COLO668 (cell line): ENCODE results near the gene TTC34.

Experiments used
- DNase-seq: peaks from one replicate; lab custom pipeline; 2025; ENCODE audit not compliant: unreplicated experiment; lab: John Stamatoyannopoulos, UW

The TTC34 gene

GRCh38 chr1:2801535-2802291 is at the start of gene TTC34:
Gene TTC34 (minus strand): TSS chr1:2801693. CDS start chr1:2800827, 866 bp downstream.
- peak; percentile 52 for DNase-seq

DNA sequence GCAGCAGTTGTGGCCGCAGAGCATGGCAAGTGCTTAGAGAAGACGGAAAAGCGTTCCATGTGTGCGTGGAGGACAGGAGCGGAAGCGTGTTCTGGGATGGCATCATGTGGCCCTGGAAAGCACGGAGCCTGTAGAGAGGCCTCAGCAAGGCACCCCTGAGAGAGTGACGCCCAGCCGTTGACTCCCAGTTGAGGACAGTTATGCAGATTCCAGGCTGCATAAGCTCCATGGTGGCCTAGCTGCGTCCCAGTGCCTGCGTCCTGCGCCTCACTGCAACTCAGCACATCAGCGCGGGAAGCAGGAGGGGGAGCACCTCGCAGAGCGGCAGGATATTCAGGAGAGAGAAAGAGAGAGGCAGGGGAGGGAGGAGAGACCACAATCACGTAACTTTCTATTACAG is 49.0 kb upstream of the TTC34 start:
- no peak for DNase-seq

DNA sequence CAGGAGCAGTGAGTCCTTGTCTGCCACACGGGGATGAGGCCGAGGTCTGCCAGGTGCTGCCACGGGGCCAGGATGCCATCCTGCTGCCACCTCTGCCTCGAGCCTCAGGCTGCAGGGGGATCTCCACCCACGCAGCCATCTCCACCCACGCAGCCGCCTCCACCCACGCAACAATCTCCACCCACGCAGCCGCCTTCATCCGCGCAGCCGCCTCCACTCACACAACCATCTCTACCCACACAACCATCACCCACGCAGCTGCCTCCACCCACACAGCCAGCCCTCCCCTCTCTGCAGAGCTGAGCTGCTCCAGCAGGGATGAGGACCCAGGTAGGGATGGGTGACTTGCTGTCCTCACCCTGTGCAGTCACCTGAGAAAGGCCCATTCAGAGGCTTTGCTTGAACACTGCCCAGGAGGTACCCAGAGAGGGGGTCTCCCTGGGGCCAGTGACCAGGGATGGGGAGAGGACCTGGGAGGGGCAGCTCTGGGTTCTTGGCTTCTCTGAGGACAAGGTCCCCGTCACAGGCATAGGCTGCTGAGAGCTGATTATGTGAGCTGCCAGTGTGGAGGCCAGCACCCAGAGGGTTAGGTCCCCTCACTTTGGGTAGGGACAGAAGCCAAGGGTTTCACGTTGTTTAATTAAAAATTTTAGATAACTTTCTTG is 46.6 kb upstream of the TTC34 start:
- DNase-seq = no peak

- no peak for DNase-seq
Measured at GRCh38 chr1:2847086-2847985, 45.8 kb upstream of the TTC34 start.

DNA sequence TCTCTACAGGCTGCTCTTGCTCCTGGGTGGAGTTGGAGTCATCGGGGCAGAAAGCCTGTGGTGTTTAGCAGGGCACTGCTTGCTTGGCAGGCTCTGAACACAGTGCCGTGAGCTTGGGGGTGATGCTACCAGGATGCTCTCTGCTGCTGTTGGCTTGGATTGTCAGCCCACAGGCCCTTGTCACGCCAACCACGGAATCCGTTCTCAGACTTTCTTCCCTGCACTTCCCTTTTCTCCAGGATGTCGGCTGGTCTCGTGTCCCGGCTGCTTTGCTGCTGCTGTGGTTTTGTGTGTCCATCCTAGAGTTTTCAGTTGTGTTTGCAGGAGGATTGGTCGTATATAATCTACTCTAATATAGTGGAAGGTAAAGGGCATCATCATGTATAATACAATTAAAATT is 44.4 kb upstream of the TTC34 start:
- no peak for DNase-seq

GRCh38 chr1:2840036-2840809 is 38.7 kb upstream of the TTC34 start:
- no peak for DNase-seq

- DNase-seq = no peak
Measured at GRCh38 chr1:2837823-2838222, 36.3 kb upstream of the TTC34 start.

DNA sequence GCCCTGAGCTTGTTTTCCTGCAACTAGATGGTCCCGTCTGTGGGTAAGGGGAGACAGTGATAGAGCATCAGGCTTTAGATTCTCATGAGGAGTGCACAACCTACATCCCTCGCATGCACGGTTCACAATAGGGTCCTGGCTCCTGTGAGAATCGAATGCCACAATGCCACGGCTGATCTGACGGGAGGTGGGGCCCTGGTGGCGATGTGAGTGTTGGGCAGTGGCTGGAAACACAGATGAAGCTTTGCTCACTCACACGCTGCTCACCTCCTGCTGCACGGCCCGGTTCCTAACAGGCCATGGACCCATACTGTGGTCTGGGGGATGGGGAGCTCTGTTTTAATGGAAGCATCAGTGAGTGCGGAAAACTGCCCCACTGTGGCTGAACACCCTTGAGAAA is 35.8 kb upstream of the TTC34 start:
- no peak for DNase-seq

GRCh38 chr1:2836333-2836970 is 35.0 kb upstream of the TTC34 start:
- DNase-seq = no peak

DNA sequence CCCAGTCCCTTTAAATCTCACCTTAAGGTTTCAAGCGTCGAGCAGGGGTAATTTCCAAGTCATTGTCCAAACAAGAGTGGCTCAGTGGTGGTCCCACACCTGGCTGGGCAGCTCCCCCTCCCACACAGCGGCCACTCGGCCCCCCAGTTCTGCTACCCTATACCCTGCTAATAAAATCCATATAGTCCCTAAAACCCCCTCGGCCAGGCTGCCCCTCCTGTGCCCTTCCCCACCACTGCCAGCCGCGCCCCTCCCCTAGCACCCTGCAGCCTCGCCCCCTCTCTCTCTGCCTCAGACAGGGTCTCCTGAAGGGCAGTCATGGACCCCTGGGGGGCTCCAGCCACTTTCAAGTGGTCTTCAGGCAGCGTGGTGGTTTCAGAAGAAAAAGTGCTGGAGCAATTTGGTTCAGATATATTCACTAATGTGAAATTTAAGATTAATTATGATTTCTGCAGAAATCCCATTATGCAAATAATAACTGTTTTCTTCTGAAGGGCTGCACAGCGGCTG is 34.2 kb upstream of the TTC34 start:
- no peak for DNase-seq

DNA sequence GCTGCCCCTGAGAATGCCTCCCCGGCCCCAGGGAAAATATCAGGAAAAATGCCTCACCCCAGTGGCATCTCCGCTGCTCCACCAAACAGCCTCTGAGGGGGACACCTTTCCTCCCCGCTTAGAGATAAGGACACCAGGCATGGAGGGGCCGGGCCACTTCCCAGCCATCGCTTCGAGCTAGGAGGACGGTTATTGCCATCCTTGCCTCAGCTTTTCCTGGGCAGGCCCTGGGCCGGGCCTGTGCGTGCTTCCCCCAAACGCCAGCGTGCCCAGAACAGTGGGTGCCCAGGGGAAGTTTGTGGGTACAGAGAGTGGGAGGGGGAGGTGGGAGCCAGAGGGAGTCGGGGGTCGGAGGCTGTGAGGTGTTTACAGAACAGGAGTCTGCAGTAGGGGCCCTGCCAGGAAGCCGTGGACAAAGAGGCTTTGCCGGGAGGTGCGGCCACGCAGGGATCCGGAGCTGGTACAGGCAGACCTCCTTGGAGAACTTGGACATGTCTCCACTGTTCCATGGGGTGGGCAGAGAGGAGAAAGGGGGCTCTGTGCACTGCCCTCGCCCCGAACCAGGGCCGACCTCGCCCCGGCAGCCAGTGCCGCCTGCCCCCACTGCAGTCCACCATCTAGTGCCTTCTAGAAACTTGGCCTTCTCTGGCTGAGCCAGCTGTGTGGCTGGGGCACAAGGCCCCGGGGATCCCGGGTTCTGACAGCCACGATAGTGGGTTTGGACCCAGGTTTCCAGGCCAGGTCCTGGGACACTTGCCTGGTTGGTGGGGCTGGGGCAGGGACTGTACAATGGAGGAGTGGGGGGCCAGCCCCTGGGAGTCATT is 33.5 kb upstream of the TTC34 start:
- no peak for DNase-seq

- no peak for DNase-seq
Measured at GRCh38 chr1:2834146-2834475, 32.6 kb upstream of the TTC34 start.

DNA sequence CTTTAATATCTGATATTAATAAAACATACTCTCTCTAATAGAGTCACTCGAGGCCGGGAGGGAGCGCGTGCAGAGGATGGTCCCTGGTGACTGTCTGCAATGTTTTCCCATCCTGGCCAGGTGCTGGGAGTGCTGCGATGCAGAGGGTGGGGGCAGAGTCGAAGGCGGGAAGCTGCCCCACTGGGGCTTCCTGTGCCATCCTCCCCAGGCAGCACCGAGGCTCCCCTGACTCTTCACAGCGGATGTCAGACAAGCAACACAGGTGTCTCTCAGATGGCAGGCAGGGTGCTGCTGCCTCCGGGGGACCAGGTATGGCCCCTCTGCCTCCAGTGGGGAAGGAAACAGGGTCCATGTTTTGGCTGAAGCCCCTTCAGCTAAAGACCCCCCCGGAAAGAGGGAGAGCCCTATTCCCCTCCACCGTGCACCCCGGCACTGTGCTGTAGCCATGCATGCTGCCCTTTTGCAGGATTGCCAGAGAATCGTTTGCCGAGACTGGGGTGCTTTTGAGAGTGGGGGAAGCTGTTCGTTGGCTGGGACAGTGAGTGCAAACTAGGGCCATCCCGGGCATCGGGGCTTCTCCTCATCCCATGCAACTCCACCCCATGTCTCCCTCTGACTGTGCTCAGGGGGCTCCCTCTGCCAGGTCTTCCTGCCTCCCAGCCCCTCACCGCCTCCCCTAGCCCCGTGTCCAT is 32.1 kb upstream of the TTC34 start:
- no peak for DNase-seq

DNA sequence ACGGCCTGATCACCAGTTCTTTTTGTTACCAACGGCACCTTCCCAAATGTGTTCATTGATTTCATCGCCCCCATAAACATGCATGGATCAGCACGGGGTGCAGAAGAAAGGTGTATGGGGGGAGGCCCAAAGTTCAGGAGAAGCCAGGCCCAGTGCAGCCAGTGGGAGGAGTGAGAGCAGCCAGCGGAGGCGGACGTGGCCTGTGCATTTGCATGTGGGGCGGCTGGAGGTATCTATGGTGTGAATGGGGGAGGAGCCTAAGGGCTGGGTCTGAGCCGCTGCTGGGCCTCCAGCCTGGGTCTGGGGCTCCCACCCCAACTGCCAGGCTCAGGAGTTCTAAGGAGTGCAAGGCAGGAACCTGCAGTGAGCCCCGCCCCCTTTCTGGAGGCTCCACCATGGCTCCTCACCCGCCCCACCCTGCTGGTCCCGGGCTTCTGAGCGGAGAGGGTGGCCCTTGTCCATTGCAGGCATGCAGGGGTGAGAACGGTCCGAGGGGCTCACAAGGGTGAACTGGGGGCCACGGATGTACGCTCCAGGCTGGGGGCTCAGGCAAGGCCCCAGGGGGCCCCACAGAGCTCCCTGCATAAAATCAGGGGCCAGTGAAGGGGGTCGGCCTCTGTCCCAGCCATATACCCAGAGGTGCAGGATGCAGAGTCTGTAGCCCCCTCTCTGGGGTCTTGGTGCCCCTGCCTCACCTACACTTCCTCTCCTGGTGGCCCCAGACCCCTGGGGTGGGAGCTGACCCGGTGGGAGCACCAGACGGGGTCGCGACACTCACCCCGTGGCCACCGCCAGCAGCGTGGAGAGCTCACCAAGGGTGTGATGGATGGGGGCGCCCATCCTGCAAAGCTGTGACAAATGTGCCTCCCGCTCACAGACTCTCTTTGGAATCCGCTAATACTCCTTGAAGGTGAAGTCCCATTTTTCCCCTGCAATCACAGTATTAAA is 31.3 kb upstream of the TTC34 start:
- DNase-seq = no peak

GRCh38 chr1:2831596-2832212 is 30.2 kb upstream of the TTC34 start:
- no peak for DNase-seq

DNA sequence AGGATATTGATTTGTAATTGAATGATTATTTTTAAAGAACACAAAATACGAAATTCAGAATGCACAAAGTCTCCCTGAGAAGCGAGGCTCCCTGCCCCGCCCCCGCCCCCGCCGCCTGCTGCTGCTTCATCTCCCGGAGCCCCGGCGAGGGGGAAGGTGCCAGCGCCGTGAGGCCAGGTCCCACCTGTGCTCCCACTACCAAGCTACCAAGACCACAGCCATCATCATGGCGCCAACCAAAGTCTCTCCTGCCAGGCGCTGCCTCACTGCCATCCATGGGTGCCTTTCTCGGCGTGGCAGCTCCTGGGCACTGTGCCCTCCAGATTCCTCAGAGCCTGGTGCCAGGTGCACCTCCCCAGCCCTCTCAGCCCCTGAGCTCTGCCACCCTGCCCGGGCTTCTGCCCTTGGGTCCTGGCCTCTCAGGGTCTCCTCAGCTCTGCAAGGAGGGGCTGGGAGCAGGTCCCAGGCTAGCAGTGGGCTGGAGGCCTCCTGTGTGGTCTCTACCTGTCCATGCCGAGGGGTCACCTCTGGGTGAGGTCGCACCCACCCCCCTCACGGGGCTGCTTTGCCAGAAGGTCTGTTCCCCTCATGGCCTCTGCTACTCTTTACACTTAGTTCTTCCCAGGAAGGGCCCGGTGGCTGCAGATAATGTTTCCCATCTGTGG is 29.4 kb upstream of the TTC34 start:
- no peak for DNase-seq
